Esophagus squamous epithelium (tissue), 5 donors: ENCODE data around the gene RABGAP1L. TPM values are rescaled to one million over a fixed set of nuclear protein-coding genes. Genes with fewer than 3 reads are reported as not detected.

Experiments used
- DNase-seq: peaks from one replicate; lab custom pipeline; 2025; lab: John Stamatoyannopoulos, UW
- H3K27ac ChIP-seq, 4 donors: fragments of 200-600 bp; sonication (generic); one replicate each; pipeline ENCODE4 v1.5.1; 2016 to 2019; ENCODE audit warnings: mild to moderate bottlenecking in 1 of 4
- H3K27me3 ChIP-seq, 4 donors: fragments of 200-600 bp; sonication (generic); 1 replicate in 3 of 4; 2 replicates in 1 of 4; pipeline versions ENCODE4 v1.5.1 to v1.6.0; 2017 to 2021; ENCODE audit warnings: antibody characterized with exemption in 1 of 4
- H3K36me3 ChIP-seq, 3 donors: fragments of 200-600 bp; sonication (generic); one replicate each; pipeline ENCODE4 v1.5.1; 2016 to 2019
- H3K4me1 ChIP-seq, 3 donors: fragments of 200-600 bp; sonication (generic); one replicate each; pipeline ENCODE4 v1.5.1; 2017 to 2019
- H3K4me3 ChIP-seq, 4 donors: fragments of 200-600 bp; sonication (generic); 1 replicate in 3 of 4; 2 replicates in 1 of 4; pipeline ENCODE4 v1.5.1; 2016 to 2019; ENCODE audit warnings: mild to moderate bottlenecking in 2 of 4, moderate library complexity in 1 of 4
- H3K9me3 ChIP-seq, 3 donors: fragments of 200-600 bp; sonication (generic); one replicate each; pipeline ENCODE4 v1.5.1; 2016 to 2019
- CTCF ChIP-seq, 6 experiments: fragments of 450-650 bp in 4 of 6; fragments of 200-600 bp in 2 of 6; sonication (generic) in 2 of 6; IDR thresholded peaks; one replicate each; pipeline ENCODE4 v1.5.1; 2016 to 2019; ENCODE audit warnings: antibody characterized with exemption in 6 of 6, mild to moderate bottlenecking in 4 of 6, moderate library complexity in 4 of 6
- POLR2A ChIP-seq, 4 donors: fragments of 450-650 bp; IDR thresholded peaks; one replicate each; pipeline ENCODE4 v1.6.1; 2017; ENCODE audit warnings: antibody characterized with exemption in 4 of 4, mild to moderate bottlenecking in 4 of 4, moderate library complexity in 3 of 4
- WGBS, 2 donors: methylation state at CpG; one replicate each; pipeline ENCODE4 v1.1.5; 2018; 5-methylcytosine and 5-hydroxymethylcytosine counted together
- intact Hi-C: fragments of 100-400 bp; cut with DNase I; formaldehyde crosslinking; loops from one replicate; pipeline ENCODE4 v1.15.0; 2022
- total RNA-seq, 4 donors: library from RNA; depleted of rRNA; stranded (reverse); fragments of >200 nt; gene quantifications; one replicate each; pipeline ENCODE4 v1.1.0, GENCODE V29; 2016
- donor health status: DM: yes; HTN: yes; CAD: no.

The RABGAP1L gene
- total RNA-seq, 4 donors from 2014 or later: 35.7 to 45.6 (median 41.0) TPM

- Histone ChIP-seq H3K9me3 (no peaks in the 10 kb centered on the region), H3K4me1 (peaks cover 3 to 41% (median 10%) of the 10 kb centered on the region in 3 donors), H3K27me3 (no peaks in the 10 kb centered on the region), H3K4me3 (no peak overlapping the region), H3K36me3 (peaks cover 0 to 37% (median 0%) of the 10 kb centered on the region in 3 donors), H3K27ac (peak overlapping the region in 3 of 4 donors; percentile 15 to 45 (median 42))
- no peak for DNase-seq
- intact Hi-C loops: no loop called here
- no peak for TF ChIP-seq CTCF (IDR thresholded peaks at IDR 0.05)
- no peak for TF ChIP-seq POLR2A (IDR thresholded peaks at IDR 0.05)
- WGBS, 2 donors: 69 to 80% methylated on average over 2 of the region's 2 CpGs
These were observed 812.6 kb downstream of the RABGAP1L start for GRCh38 chr1:174971902-174972301.

DNA sequence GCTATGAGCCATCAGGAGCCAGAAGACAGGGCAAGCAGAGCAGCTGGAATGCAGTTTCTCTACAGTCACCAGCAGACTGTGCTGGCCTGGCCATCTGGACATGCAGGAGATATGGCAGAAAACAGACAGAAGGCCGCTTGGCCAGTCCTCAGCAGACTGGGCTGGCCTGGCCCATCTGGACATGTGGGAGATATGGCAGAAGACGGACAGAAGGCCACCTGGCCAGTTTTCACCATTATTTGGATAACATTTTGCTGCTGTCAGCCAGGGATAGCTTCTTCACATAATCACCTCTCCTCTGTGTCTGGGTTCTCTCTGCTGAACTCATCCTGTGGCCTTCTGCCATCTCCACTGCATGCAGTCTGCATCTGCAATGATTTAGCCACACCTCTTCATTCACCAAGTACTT is 815.4 kb downstream of the RABGAP1L start:
- no peak for DNase-seq
- Histone ChIP-seq H3K27me3 (no peaks in the 10 kb centered on the region), H3K4me1 (peaks cover 3 to 23% (median 4%) of the 10 kb centered on the region in 3 donors), H3K4me3 (no peak overlapping the region), H3K36me3 (peaks cover 0 to 58% (median 5%) of the 10 kb centered on the region in 3 donors), H3K27ac (no peak overlapping the region), H3K9me3 (no peaks in the 10 kb centered on the region)
- TF ChIP-seq CTCF (IDR thresholded peaks at IDR 0.05): no peak
- no peak for TF ChIP-seq POLR2A (IDR thresholded peaks at IDR 0.05)
- 76 to 83% methylated on average over 1 to 2 of the region's 2 CpGs for WGBS, 2 donors
- intact Hi-C loops: no loop called here

DNA sequence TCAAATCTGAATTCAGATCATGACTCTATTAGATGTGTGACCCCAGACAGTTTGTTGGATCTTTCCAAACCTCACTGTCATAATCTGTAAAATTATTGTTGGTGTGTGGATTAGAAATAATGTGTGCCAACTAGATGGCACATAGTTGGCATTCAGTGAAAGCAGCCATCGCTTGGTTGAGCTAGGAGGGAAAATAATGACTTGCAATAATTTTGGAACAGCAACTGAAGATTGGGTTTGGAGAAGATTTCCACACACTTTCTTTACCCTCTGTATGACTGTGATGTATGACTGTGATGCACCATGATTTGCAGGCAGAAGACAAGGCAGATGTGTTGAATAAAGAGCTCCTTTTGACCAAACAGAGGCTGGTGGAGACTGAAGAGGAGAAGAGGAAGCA is 816.4 kb downstream of the RABGAP1L start:
- peak overlapping the region in 1 of 4 donors; percentile 0 for H3K27ac ChIP-seq
- WGBS, 2 donors: 52 to 75% methylated on average over 1 of the region's 1 CpG

DNA sequence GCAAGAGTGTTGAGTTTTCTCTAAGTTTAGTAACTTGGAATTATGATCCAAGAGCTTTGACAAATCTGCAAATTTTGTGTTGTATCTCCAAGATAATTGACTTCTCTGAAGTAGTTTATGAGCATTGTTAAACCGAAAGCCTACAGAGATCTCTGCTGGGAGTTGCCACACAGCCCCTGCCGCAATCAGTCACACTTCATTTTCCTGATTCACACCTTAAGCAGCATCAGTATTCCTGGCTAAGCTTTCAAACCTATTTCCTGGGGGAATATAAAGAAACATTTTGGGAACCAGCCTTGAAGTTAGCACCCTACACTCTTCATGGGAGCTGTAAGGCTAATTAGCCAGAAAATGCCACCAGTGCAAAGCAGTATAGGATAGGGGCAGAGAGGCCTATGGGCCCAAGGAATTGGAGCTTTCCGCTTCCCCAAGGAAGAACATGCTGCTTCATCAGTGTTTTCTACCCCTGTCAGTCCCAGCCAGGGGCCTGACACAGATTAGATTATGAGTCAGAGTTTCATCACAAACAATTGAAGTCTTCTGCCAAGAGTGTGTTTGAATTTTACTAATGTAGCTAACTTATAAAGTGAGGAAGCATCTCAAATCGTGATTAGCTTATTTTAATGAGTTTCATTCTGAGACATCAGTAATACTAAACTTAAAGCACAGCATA is 817.3 kb downstream of the RABGAP1L start:
- H3K27me3 ChIP-seq: no peaks in the 10 kb centered on the region
- H3K9me3 ChIP-seq: no peaks in the 10 kb centered on the region
- peaks cover 0 to 18% (median under 1%) of the 10 kb centered on the region in 3 donors for H3K4me1 ChIP-seq
- TF ChIP-seq POLR2A (IDR thresholded peaks at IDR 0.05) (no peak), CTCF (IDR thresholded peaks at IDR 0.05) (no peak)
- 53 to 71% methylated on average over 4 of the region's 4 CpGs for WGBS, 2 donors
- DNase-seq: no peak
- H3K36me3 ChIP-seq: peaks cover 0 to 77% (median 5%) of the 10 kb centered on the region in 3 donors
- peak overlapping the region; percentile 21 to 69 (median 44) for H3K27ac ChIP-seq
- no peak overlapping the region for H3K4me3 ChIP-seq
- intact Hi-C loops: no loop called here

More for the DNA sequence above, 816.4 kb downstream of the RABGAP1L start:
- no peaks in the 10 kb centered on the region for H3K9me3 ChIP-seq
- H3K4me3 ChIP-seq: no peak overlapping the region
- no peak for TF ChIP-seq CTCF (IDR thresholded peaks at IDR 0.05)
- no peak for TF ChIP-seq POLR2A (IDR thresholded peaks at IDR 0.05)
- H3K27me3 ChIP-seq: no peaks in the 10 kb centered on the region
- peaks cover 3 to 23% (median 4%) of the 10 kb centered on the region in 3 donors for H3K4me1 ChIP-seq
- no peak for DNase-seq
- intact Hi-C loops: no loop called here
- peaks cover 0 to 69% (median 5%) of the 10 kb centered on the region in 3 donors for H3K36me3 ChIP-seq

- DNase-seq: no peak
- TF ChIP-seq POLR2A (IDR thresholded peaks at IDR 0.05): no peak
- peak; percentile 43 to 77 (median 68) for TF ChIP-seq CTCF (IDR thresholded peaks at IDR 0.05)
- H3K4me3 ChIP-seq: no peak overlapping the region
- no peaks in the 10 kb centered on the region for H3K27me3 ChIP-seq
- intact Hi-C loops: loop anchor here (10.0 kb wide), 2 partner anchors 98 to 208 kb away; no protein-coding TSS in a partner anchor
- H3K4me1 ChIP-seq: no peaks in the 10 kb centered on the region
- H3K9me3 ChIP-seq: no peaks in the 10 kb centered on the region
- H3K27ac ChIP-seq: no peak overlapping the region
- peaks cover 0 to 93% (median 5%) of the 10 kb centered on the region in 3 donors for H3K36me3 ChIP-seq
These were observed 823.8 kb downstream of the RABGAP1L start for GRCh38 chr1:174982971-174983689.
